Ishikawa (cell line): Measurements from ENCODE around the gene STX17.

ENCODE experiments used
- CEBPB ChIP-seq: IDR thresholded peaks from 2 replicates; pipeline ENCODE4 v1.6.1; 2012
- CREB1 ChIP-seq: IDR thresholded peaks from 2 replicates; pipeline ENCODE4 v1.6.1; 2012; ENCODE audit warnings: low read depth
- EGR1 ChIP-seq: IDR thresholded peaks from 2 replicates; pipeline ENCODE4 v1.6.1; 2012
- EP300 ChIP-seq: IDR thresholded peaks from 2 replicates; pipeline ENCODE4 v1.6.1; 2012; ENCODE audit warnings: borderline replicate concordance
- FOXM1 ChIP-seq: IDR thresholded peaks from 2 replicates; pipeline ENCODE4 v1.6.1; 2012; ENCODE audit warnings: low read depth, borderline replicate concordance
- MAX ChIP-seq: IDR thresholded peaks from 2 replicates; pipeline ENCODE4 v1.6.1; 2012
- NFIC ChIP-seq: IDR thresholded peaks from 2 replicates; pipeline ENCODE4 v1.6.1; 2012
- RAD21 ChIP-seq: IDR thresholded peaks from 2 replicates; pipeline ENCODE4 v1.6.1; 2012; ENCODE audit warnings: low read depth
- TAF1 ChIP-seq: IDR thresholded peaks from 2 replicates; pipeline ENCODE4 v1.6.1; 2012; ENCODE audit warnings: low read depth, mild to moderate bottlenecking
- TCF12 ChIP-seq: IDR thresholded peaks from 2 replicates; pipeline ENCODE4 v1.6.1; 2012; ENCODE audit warnings: low read depth
- TEAD4 ChIP-seq: IDR thresholded peaks from 2 replicates; pipeline ENCODE4 v1.6.1; 2012
- USF1 ChIP-seq: IDR thresholded peaks from 2 replicates; pipeline ENCODE4 v1.6.1; 2012
- YY1 ChIP-seq: IDR thresholded peaks from 2 replicates; pipeline ENCODE4 v1.6.1; 2012; ENCODE audit warnings: low read depth
- ZBTB7A ChIP-seq: IDR thresholded peaks from 2 replicates; pipeline ENCODE4 v1.6.1; 2012; ENCODE audit warnings: low read depth
- TF ChIP-seq, protein P1 (sequence below): IDR thresholded peaks from 2 replicates; pipeline ENCODE4 v1.6.1; 2012; ENCODE audit warnings: low read depth, mild to moderate bottlenecking

The STX17 gene

DNA sequence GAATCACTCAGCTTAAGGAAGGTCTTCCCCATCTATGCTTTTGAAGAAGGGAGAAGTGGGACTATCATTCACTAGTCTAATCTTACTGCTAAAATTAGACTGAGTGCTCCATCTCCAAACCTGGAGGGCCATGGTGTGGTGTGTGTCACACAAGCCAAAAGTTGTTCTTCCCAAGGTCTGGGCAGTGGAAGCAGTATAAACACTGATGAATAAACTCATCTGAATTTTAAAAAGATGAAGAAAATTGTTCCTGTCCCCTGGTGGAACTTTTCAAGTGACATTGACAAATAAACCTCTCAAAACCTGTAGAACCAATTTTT is 16.2 kb downstream of the STX17 start:
- TF ChIP-seq TCF12 (no peak), CEBPB (no peak), CREB1 (no peak)

DNA sequence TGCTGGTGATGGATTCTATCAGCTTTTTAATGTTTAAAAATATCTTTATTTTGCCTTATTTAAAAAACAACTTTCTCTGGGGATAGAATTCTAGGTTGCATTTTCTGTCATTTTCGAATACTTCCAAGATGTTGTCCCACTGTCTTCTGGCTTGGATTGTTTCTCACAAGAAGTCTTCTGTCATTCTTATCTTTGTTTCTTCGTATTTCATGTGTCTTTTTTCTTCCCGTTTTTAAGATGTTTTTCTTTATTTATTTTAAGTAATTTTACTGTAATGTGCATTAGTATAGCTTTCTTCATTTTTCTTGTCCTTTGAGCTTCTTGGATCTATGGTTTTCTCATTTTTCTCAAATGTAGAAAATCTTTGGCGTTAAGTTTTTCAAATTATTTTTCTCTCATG is 19.1 kb downstream of the STX17 start:
- no peak for TF ChIP-seq TCF12
- no peak for TF ChIP-seq EP300
- no peak for TF ChIP-seq YY1
- no peak for TF ChIP-seq MAX
- no peak for TF ChIP-seq FOXM1
- no peak for TF ChIP-seq EGR1
- no peak for TF ChIP-seq CREB1
- no peak for TF ChIP-seq NFIC
- TF ChIP-seq ZBTB7A: no peak
- TF ChIP-seq, protein P1, sequence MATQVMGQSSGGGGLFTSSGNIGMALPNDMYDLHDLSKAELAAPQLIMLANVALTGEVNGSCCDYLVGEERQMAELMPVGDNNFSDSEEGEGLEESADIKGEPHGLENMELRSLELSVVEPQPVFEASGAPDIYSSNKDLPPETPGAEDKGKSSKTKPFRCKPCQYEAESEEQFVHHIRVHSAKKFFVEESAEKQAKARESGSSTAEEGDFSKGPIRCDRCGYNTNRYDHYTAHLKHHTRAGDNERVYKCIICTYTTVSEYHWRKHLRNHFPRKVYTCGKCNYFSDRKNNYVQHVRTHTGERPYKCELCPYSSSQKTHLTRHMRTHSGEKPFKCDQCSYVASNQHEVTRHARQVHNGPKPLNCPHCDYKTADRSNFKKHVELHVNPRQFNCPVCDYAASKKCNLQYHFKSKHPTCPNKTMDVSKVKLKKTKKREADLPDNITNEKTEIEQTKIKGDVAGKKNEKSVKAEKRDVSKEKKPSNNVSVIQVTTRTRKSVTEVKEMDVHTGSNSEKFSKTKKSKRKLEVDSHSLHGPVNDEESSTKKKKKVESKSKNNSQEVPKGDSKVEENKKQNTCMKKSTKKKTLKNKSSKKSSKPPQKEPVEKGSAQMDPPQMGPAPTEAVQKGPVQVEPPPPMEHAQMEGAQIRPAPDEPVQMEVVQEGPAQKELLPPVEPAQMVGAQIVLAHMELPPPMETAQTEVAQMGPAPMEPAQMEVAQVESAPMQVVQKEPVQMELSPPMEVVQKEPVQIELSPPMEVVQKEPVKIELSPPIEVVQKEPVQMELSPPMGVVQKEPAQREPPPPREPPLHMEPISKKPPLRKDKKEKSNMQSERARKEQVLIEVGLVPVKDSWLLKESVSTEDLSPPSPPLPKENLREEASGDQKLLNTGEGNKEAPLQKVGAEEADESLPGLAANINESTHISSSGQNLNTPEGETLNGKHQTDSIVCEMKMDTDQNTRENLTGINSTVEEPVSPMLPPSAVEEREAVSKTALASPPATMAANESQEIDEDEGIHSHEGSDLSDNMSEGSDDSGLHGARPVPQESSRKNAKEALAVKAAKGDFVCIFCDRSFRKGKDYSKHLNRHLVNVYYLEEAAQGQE: no peak
- no peak for TF ChIP-seq RAD21
- TF ChIP-seq TEAD4: no peak
- no peak for TF ChIP-seq USF1
- TF ChIP-seq CEBPB: no peak
- TF ChIP-seq TAF1: no peak

DNA sequence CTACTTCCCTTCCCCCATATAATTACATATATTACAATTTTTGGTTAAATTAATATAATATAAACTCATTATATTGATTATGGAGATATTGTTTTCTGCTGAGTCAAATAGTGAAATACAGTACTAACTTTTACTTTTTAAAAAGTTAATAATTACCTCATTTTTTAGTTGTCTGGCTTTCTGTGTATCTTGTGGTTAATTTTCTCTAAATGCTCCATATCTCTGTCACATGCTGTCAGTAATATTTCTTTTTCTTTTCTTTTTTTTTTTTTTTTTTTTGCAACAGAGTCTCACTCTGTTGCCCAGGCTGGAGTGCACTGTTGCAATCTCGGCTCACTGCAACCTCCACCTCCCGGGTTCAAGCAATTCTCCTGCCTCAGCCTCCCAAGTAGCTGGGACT is 23.2 kb downstream of the STX17 start:
- TF ChIP-seq RAD21 (no peak), FOXM1 (no peak), CEBPB (no peak), MAX (no peak), EP300 (no peak), USF1 (no peak), TCF12 (no peak), ZBTB7A (no peak)
- TF ChIP-seq, protein P1: no peak

- TF ChIP-seq USF1 (no peak), MAX (no peak), CEBPB (no peak), CREB1 (no peak), EGR1 (no peak), RAD21 (no peak), NFIC (no peak), EP300 (no peak), TEAD4 (no peak), TAF1 (no peak), FOXM1 (no peak)
- TF ChIP-seq, protein P1: no peak
Measured at GRCh38 chr9:99931155-99931840, 24.8 kb downstream of the STX17 start.
